ENCODE results near the gene WDR86. TPM values are rescaled to one million over a fixed set of nuclear protein-coding genes. Genes with fewer than 3 reads are reported as not detected.

The WDR86 gene
- total RNA-seq, 6 donors from 2014 or later, result 1.1 to 17.4 (median 3.9) TPM

- TF ChIP-seq POLR2AphosphoS5 (IDR thresholded peaks at IDR 0.05), result no peak
- H3K9me3 ChIP-seq, result no peaks in the 10 kb centered on the region
- no peak overlapping the region for H3K4me3 ChIP-seq
- H3K27me3 ChIP-seq, result peaks cover 0 to 5% (median 2%) of the 10 kb centered on the region in 4 donors
- no peak for DNase-seq
- WGBS, 2 donors, result 95% methylated on average over 11 to 33 of the region's 33 CpGs
- H3K36me3 ChIP-seq, result peaks cover 21 to 77% (median 61%) of the 10 kb centered on the region in 4 donors
- H3K4me1 ChIP-seq, result peaks cover 4 to 7% (median 5%) of the 10 kb centered on the region in 4 donors
- ATAC-seq (ENCODE audit: low FRiP score in 2 of 2), result no peak
- H3K27ac ChIP-seq, result no peak overlapping the region
These were observed 33.5 kb downstream of the WDR86 start for GRCh38 chr7:151376218-151376902.

GRCh38 chr7:151375530-151376217, 34.2 kb downstream of the WDR86 start:
- H3K36me3 ChIP-seq, result peaks cover 21 to 84% (median 63%) of the 10 kb centered on the region in 4 donors
- TF ChIP-seq POLR2AphosphoS5 (IDR thresholded peaks at IDR 0.05), result no peak
- TF ChIP-seq CTCF (IDR thresholded peaks at IDR 0.05), result no peak
- no peak for TF ChIP-seq EP300 (IDR thresholded peaks at IDR 0.05)
- no peak for TF ChIP-seq POLR2A (IDR thresholded peaks at IDR 0.05)

GRCh38 chr7:151374726-151375125, 35.1 kb downstream of the WDR86 start:
- TF ChIP-seq CTCF (IDR thresholded peaks at IDR 0.05) (no peak), POLR2A (IDR thresholded peaks at IDR 0.05) (no peak), EP300 (IDR thresholded peaks at IDR 0.05) (no peak), POLR2AphosphoS5 (IDR thresholded peaks at IDR 0.05) (no peak)
- no peaks in the 10 kb centered on the region for H3K9me3 ChIP-seq
- H3K27ac ChIP-seq, result no peak overlapping the region
- ATAC-seq (ENCODE audit: low FRiP score in 2 of 2) (no peak), DNase-seq (peak in 1 of 2 donors; percentile 60)
- WGBS, 2 donors, result 82 to 92% methylated on average over 13 to 15 of the region's 15 CpGs
- peaks cover 21 to 90% (median 67%) of the 10 kb centered on the region in 4 donors for H3K36me3 ChIP-seq
- H3K27me3 ChIP-seq, result no peaks in the 10 kb centered on the region
- H3K4me1 ChIP-seq, result no peaks in the 10 kb centered on the region
- no peak overlapping the region for H3K4me3 ChIP-seq

More at GRCh38 chr7:151375530-151376217, 34.2 kb downstream of the WDR86 start:
- no peak for DNase-seq
- 82 to 90% methylated on average over 10 of the region's 10 CpGs for WGBS, 2 donors
- H3K9me3 ChIP-seq, result no peaks in the 10 kb centered on the region
- no peak overlapping the region for H3K27ac ChIP-seq
- no peaks in the 10 kb centered on the region for H3K4me1 ChIP-seq
- no peak overlapping the region for H3K4me3 ChIP-seq
- no peaks in the 10 kb centered on the region for H3K27me3 ChIP-seq
- ATAC-seq (ENCODE audit: low FRiP score in 2 of 2), result no peak

- H3K27me3 ChIP-seq, result no peaks in the 10 kb centered on the region
- no peaks in the 10 kb centered on the region for H3K4me1 ChIP-seq
- peaks cover 24 to 93% (median 73%) of the 10 kb centered on the region in 4 donors for H3K36me3 ChIP-seq
- no peaks in the 10 kb centered on the region for H3K9me3 ChIP-seq
- ATAC-seq (ENCODE audit: low FRiP score in 2 of 2) (no peak), DNase-seq (peak in 1 of 2 donors; percentile 56)
- H3K27ac ChIP-seq, result no peak overlapping the region
- no peak for TF ChIP-seq EP300 (IDR thresholded peaks at IDR 0.05)
- TF ChIP-seq POLR2AphosphoS5 (IDR thresholded peaks at IDR 0.05), result no peak
- no peak for TF ChIP-seq CTCF (IDR thresholded peaks at IDR 0.05)
- TF ChIP-seq POLR2A (IDR thresholded peaks at IDR 0.05), result no peak
- H3K4me3 ChIP-seq, result no peak overlapping the region
- 91 to 93% methylated on average over 15 of the region's 15 CpGs for WGBS, 2 donors
These were observed 35.7 kb downstream of the WDR86 start for GRCh38 chr7:151374139-151374538.

- ATAC-seq (ENCODE audit: low FRiP score in 2 of 2), result no peak
- WGBS, 2 donors, result 93 to 95% methylated on average over 8 to 10 of the region's 13 CpGs
- no peaks in the 10 kb centered on the region for H3K27me3 ChIP-seq
- no peaks in the 10 kb centered on the region for H3K9me3 ChIP-seq
- no peak for TF ChIP-seq POLR2A (IDR thresholded peaks at IDR 0.05)
- no peak overlapping the region for H3K27ac ChIP-seq
- H3K4me1 ChIP-seq, result peaks cover 0 to under 1% (median 0%) of the 10 kb centered on the region in 4 donors
- H3K36me3 ChIP-seq, result peaks cover 24 to 95% (median 73%) of the 10 kb centered on the region in 4 donors
- peak in 1 of 2 donors; percentile 58 for DNase-seq
- no peak overlapping the region for H3K4me3 ChIP-seq
These were observed 36.2 kb downstream of the WDR86 start for GRCh38 chr7:151373599-151373998.

Data from upper lobe of left lung (tissue), 6 donors.